Measurements from ENCODE around the gene LRRC41.
"Not testable (repeated sequence)": the region's sequence is repeated elsewhere in the genome, so short reads cannot be mapped to it uniquely, and the experiment has no call there.

Gene LRRC41

DNA sequence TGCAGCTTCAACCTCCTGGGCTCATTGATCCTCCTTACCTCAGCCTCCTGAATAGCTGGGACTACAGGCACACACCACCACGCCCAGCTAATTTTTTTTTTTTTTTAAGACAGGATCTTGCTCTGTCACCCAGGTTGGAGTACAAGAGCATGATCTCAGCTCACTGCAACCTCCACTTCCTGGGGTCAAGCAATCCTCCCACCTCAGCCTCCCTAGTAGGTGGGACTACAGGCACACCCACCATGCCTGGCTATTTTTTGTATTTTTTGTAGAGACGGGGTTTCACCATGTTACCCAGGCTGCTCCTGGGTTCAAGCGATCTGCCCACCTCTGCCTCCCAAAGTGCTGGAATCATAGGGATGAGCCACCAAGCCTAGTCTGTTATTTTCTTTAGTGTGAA lies 59.6 kb downstream of the LRRC41 start:
- FAIRE-seq, result not testable (repeated sequence)

DNA sequence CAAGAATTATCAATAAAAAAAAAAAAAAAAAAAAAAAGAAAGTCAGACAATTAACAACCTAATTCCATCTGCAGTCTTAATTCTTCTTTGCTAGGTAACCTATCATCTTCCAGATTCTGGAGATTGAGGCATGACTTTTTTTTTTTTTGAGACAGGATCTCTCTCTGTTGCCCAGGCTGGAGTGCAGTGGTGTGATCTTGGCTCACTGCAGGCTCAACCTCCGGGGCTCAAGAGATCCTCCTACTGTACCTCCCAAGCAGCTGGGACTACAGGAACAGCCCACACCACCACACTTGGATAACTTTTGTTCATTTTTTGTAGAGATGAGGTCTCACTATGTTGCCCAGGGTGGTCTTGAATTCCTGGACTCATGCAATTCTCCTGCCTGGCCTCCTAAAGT lies 60.5 kb downstream of the LRRC41 start:
- FAIRE-seq, result no peak

DNA sequence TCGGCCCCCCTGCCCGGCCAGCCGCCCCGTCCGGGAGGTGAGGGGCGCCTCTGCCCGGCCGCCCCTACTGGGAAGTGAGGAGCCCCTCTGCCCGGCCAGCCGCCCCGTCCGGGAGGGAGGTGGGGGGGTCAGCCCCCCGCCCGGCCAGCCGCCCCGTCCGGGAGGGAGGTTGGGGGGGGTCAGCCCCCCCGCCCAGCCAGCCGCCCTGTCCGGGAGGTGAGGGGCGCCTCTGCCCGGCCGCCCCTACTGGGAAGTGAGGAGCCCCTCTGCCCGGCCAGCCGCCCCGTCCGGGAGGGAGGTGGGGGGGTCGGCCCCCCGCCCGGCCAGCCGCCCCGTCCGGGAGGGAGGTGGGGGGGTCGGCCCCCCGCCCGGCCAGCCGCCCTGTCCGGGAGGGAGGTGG lies 61.7 kb downstream of the LRRC41 start:
- not testable (repeated sequence) for FAIRE-seq

DNA sequence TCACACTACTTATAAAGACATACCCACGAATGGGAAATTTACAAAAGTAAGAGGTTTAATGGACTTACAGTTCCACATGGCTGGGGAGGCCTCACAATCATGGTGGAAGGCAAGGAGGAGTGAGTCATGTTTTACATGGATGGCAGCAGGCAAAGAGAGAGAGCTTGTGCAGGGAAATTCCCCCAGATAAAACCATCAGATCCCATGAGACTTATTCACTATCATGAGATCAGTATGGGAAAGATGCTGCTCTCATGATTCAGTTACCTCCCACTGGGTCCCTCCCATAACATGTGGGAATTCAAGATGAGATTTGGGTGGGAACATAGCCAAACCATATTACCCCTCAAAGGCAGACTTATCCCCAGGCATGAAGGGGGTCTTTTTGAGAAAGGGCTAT lies 64.6 kb downstream of the LRRC41 start:
- not testable (repeated sequence) for FAIRE-seq

DNA sequence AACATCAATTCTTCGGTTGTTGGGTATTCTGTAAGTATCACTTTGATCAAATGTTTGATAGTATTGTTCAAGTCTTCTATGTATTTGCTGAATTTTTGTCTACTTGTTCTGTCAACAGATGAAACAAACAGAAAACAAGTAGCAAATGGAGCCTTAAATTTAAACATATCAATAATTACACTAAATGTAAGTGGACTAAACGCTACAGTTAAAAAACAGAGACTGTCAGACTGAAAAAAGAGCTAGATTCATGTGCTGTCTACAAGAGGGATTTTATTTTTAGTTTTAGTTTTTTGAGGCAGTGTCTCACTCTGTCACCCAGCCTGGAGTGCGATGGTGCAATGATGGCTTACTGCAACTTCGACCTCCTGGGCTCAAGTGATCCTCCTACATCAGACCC lies 66.5 kb downstream of the LRRC41 start:
- no peak for FAIRE-seq

DNA sequence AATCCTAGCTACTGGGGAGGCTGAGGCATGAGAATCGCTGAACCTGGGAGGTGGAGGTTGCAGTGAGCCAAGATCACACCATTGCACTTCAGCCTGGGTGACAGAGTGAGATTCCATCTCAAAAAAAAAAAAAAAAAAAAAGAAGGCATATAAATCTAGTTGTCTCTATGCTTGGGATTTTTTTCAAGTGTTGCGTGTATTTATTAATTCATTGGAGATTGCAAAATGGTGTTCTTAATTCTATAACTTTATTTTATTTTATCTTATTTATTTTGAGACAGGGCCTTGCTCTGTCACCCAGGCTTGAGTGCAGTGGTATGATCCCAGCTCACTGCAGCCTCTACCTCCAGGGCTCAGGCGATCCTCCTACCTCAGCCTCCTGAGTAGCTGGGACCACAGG lies 72.2 kb downstream of the LRRC41 start:
- FAIRE-seq, result not testable (repeated sequence)

Data from islet of Langerhans (tissue), 1 donor.